Myometrial cell (primary cell): ENCODE results near the gene OR6C3. TPM values are rescaled to one million over a fixed set of nuclear protein-coding genes. Genes with fewer than 3 reads are reported as not detected.

Experiments used
- total RNA-seq: library from RNA; depleted of rRNA; stranded (reverse); fragments of >200 nt; gene quantifications from 2 replicates; pipeline ENCODE4 v1.2.3, GENCODE V29; 2015

Gene OR6C3
- not detected in 2 replicates for total RNA-seq

DNA sequence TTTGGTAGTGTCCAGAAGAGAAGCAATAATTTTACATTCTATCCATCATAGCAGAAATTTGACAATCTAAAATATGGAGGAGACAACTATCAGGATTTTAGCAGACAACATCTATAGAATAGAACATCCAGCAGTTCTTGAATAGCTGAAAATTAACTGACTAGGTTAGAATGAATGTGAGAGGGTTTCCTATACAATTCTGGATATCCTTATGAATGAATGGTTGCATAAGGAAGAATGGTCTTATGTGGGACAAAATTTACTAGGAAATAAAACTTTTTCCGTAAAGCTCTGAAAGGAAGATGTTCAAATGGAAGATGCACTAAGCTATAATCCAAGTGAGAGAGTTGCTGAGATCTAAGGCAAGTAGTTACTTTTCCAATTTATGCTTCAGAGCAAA, at the start of gene OR6C3:
TSS of gene OR6C3 (plus strand) at position 301 of the 400 bp plus-strand sequence. CDS start 955 bp downstream, outside the sequence.

GRCh38 chr12:55296469-55296868, 34.1 kb upstream of the OR6C3 start, which contains the start of gene OR6C6:
OR6C6 (minus strand) TSS chr12:55296569; CDS start chr12:55295232, 1,337 bp downstream.

DNA sequence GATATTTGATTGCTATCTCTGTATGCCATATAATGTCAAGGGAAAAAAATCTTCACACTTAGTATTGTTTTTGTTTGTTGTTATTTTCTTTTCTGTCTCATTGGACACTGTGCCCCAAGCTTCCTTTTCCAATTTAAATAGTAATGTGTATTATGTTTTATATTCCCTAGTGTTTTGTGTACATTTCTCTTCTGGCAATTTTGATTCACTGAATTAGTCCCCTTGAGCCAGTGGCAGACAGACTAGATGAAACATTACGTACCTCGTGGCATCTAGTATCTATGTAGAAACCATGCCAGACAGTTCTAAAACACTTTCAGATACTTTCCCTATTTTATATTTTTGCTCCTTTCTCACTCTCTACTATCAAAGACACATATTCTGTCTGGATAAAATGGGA, 16.5 kb upstream of the OR6C3 start, which contains the start of gene OR6C1:
TSS of gene OR6C1 (plus strand) at position 301 of the 400 bp plus-strand sequence. CDS start 6,257 bp downstream, outside the sequence.

DNA sequence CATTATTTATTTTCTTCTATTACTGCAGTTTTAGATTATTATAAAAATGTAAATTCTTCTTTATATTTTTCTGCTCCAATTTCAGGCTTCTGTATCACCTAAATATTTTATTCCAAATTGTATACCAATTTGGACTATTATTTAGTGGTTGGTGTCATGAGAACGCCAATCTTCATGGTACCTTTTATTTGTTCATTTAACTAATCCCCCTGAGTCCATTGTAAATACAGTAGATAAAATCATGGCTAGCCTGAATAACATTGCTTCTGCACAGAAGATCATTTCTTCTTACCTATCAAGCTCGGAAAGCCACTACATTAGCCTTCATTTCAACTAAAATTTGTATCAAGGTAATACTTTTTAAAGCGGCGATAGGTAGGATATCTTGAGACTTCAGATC, 32.1 kb downstream of the OR6C3 start, which contains the start of gene OR6C75:
TSS of gene OR6C75 (plus strand) at position 301 of the 400 bp plus-strand sequence. CDS start 2,136 bp downstream, outside the sequence.

Other genes with a start within 250 kb of the OR6C3 start
- not detected in 2 replicates for gene OR9K2, start 204.3 kb upstream of the OR6C3 start, total RNA-seq
- gene OR10A7, start 109.7 kb upstream of the OR6C3 start, total RNA-seq = not detected in 2 replicates
- not detected in 2 replicates for gene OR6C74, start 86.1 kb upstream of the OR6C3 start, total RNA-seq
- gene OR6C6, start 34.2 kb upstream of the OR6C3 start, total RNA-seq = not detected in 2 replicates
- not detected in 2 replicates for gene OR6C1, start 16.4 kb upstream of the OR6C3 start, total RNA-seq
- gene OR6C75, start 32.2 kb downstream of the OR6C3 start, total RNA-seq = not detected in 2 replicates
- not detected in 2 replicates for gene OR6C65, start 69.8 kb downstream of the OR6C3 start, total RNA-seq
- gene OR6C76, start 95.5 kb downstream of the OR6C3 start, total RNA-seq = not detected in 2 replicates
- gene OR6C2, start 113.3 kb downstream of the OR6C3 start, total RNA-seq = not detected in 2 replicates
- gene OR6C70, start 139.4 kb downstream of the OR6C3 start, total RNA-seq = not detected in 2 replicates
- gene OR6C68, start 161.6 kb downstream of the OR6C3 start, total RNA-seq = not detected in 2 replicates
- gene OR6C4, start 218.9 kb downstream of the OR6C3 start, total RNA-seq = not detected in 2 replicates
- not detected in 2 replicates for gene OR2AP1, start 241.7 kb downstream of the OR6C3 start, total RNA-seq